HG02981 (cell line): ENCODE measurements around the gene AOC1.

Experiments used
- ATAC-seq: cut with Tn5 transposase; IDR thresholded peaks from one replicate; pipeline ENCODE4 v1.9.1; 2021; ENCODE audit warnings: mild to moderate bottlenecking, moderate library complexity; ENCODE audit not compliant: unreplicated experiment

AOC1 gene

DNA sequence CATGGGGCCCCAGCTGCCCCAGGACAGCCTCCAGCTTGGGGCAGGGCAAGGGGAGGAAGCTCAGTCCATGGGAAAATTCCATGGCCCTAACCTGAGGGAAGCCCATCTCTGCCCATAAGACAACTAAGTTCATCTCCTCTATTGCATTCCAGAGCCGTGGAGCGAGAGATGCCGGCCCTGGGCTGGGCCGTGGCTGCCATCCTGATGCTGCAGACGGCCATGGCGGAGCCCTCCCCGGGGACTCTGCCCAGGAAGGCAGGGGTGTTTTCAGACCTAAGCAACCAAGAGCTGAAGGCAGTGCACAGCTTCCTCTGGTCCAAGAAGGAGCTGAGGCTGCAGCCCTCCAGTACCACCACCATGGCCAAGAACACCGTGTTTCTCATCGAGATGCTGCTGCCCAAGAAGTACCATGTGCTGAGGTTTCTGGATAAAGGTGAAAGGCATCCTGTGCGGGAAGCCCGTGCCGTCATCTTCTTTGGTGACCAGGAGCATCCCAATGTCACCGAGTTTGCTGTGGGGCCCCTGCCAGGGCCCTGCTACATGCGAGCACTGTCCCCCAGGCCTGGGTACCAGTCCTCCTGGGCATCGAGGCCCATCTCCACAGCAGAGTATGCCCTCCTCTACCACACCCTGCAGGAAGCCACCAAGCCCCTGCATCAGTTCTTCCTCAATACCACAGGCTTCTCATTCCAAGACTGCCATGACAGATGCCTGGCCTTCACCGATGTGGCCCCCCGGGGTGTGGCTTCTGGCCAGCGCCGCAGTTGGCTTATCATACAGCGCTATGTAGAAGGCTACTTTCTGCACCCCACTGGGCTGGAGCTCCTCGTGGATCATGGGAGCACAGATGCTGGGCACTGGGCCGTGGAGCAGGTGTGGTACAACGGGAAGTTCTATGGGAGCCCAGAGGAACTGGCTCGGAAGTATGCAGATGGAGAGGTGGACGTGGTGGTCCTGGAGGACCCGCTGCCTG lies 4.3 kb downstream of the AOC1 start:
- no peak for ATAC-seq

- ATAC-seq: no peak
Measured at GRCh38 chr7:150857276-150858055, 5.1 kb downstream of the AOC1 start.

DNA sequence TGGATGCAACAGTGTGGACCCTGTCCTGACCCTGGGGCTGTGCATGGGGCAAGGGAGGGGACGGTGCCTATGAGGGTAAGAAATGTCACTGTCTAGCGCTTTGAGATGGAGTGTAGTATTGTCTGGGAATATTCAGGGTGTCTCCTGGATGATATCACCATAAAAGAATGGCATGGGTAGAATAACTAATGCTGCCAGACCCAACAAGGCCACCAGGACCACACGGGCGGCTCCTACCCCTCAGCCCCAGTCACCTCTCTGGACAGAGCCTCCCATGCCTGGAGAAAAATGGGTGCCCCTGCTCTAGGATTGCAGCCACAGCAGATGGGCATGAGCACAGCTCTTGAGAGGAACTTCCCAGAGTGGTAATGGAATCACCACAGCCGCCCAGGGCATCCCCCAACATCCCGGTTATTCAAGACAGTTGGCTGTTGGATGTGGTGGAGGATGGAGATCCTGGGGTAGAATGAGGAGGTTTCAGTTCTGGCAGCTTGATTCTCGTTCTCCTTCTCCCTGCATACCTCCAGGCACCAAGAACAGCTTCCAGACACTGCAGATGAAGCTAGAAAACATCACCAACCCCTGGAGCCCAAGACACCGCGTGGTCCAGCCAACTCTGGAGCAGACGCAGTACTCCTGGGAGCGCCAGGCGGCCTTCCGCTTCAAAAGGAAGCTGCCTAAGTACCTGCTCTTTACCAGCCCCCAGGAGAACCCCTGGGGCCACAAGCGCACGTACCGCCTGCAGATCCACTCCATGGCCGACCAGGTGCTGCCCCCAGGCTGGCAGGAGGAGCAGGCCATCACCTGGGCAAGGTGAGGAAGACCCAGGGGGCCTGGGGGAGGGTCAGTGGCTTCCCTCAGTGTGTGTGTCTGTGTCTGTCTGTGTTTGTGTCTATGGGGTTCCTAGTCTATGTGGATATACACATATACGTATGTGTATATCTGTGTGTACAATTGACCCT lies 6.2 kb downstream of the AOC1 start:
- no peak for ATAC-seq

- ATAC-seq: no peak
Measured at GRCh38 chr7:150860291-150860977, 8.1 kb downstream of the AOC1 start.

DNA sequence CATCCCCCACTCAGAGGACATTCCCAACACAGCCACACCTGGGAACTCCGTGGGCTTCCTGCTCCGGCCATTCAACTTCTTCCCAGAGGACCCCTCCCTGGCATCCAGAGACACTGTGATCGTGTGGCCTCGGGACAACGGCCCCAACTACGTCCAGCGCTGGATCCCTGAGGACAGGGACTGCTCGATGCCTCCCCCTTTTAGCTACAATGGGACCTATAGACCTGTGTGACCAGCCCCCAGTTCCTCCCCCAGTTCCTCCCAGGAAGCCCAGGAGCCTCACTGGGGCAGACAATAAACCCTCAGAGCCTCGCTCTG lies 8.6 kb downstream of the AOC1 start:
- ATAC-seq: no peak

GRCh38 chr7:150862356-150862755 lies 10.0 kb downstream of the AOC1 start:
- no peak for ATAC-seq

DNA sequence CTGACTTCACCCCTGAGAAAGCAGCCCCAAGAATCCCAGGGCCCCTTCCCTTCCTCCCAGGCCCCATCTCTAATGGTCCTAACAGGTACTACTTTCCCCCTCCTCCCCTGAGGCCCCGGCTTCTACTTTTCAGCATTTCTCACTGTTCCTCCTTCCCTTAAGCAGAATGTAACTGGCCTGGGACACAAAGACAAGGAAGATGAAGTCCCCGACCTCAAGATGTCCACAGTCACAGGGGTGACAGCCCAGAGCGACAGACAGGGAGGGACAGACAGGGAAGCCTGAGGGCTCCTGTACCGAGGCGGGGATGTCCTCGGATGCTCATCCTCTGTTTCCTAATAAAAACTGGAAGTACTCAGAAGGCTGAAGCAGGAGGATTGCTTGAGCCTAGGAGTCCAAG lies 11.6 kb downstream of the AOC1 start:
- ATAC-seq: no peak

GRCh38 chr7:150866932-150867564 lies 14.7 kb downstream of the AOC1 start:
- no peak for ATAC-seq

DNA sequence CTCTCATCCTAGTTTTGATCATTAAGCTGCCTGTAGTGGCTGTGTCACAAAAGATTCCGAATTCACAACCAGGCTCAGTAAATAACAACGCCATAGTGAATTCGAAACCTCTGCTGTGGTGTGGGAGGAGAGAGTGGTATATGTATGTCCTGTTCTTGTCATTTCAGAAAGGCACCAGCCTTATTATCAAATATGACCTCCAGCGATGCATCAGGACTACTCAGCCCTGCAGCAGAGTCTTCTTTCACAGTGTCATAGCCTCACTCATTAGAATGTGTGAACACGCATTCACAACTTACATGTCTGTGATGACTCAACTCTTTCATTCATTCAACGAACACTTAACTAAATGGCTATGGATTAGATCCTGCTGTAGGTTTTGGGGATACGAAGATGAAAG lies 15.3 kb downstream of the AOC1 start:
- no peak for ATAC-seq

GRCh38 chr7:150869467-150869866 lies 17.1 kb downstream of the AOC1 start:
- ATAC-seq: no peak

DNA sequence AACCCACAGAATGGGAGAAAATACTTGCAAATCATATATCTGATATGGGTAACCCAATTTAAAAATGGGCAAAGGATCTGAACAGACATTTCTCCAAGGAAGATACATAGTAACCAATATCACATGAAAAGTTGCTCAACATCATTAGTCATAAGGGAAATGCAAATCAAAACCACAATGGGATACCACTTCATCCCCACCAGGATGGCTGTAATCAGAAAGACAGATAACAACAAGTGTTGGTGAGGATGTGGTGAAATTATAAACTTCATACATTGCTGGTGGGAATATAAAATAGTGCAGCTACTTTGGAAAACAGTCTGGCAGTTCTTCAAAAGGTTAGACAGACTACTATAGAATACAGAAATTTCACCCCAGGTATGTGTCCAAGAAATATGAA lies 19.3 kb downstream of the AOC1 start:
- ATAC-seq: no peak

DNA sequence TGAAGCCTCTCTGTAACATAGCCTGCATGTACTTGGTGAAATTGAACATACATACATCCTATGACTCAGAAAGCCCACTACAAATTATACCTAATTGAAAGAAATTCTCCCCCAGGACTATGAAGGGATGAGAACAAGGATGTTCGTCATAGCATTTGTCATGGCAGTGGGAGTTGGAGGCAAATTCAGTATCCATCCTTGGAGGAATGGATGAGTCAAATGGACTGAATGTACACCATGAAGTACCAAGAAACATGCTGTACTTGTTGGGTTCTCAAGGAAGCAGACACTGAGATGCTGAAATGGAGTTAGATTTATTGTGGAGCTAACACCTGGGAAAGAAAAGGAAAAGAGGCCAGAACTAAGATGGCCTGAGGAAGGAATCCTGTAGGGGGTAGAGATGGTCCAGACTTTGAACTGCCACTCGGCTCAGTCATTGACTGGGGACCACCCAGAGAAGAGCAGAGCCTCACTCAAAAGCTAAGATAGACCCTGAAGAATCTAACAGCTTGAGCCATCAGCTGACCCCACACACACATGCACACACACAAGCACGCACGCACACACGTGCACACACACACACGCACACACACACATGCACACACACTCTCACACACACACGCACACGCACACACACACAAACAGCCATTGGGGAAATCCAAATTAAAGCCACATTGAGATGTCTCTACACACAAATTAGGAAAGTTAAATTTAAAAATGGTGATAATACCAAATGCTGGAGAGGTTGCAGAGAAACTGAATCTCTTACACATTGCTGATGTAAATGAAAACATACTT lies 22.3 kb downstream of the AOC1 start:
- no peak for ATAC-seq

DNA sequence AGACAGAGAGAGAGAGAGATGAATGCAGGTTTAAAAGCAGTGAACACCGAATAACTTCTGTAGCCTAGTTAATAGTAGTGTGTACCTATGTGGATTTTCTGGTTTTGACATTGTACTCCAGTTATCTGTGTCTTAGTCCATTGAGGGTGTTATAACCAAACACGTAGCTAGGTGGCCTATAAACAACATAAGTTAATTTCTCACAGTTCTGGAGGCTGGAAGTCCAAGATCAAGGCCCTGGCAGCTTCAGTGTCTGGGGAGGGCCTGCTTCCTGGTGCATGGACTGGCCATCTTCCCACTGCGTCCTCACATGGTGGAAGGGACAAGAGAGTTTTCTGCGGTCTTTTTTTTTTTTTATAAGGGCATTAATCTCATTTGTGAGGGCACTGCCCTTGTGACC lies 23.5 kb downstream of the AOC1 start:
- ATAC-seq: no peak

- no peak for ATAC-seq
Measured at GRCh38 chr7:150876817-150877526, 24.7 kb downstream of the AOC1 start.

GRCh38 chr7:150877536-150877935 lies 25.2 kb downstream of the AOC1 start:
- no peak for ATAC-seq

GRCh38 chr7:150879345-150879744 lies 27.0 kb downstream of the AOC1 start:
- ATAC-seq: no peak

GRCh38 chr7:150881189-150881588 lies 28.9 kb downstream of the AOC1 start:
- ATAC-seq: no peak

DNA sequence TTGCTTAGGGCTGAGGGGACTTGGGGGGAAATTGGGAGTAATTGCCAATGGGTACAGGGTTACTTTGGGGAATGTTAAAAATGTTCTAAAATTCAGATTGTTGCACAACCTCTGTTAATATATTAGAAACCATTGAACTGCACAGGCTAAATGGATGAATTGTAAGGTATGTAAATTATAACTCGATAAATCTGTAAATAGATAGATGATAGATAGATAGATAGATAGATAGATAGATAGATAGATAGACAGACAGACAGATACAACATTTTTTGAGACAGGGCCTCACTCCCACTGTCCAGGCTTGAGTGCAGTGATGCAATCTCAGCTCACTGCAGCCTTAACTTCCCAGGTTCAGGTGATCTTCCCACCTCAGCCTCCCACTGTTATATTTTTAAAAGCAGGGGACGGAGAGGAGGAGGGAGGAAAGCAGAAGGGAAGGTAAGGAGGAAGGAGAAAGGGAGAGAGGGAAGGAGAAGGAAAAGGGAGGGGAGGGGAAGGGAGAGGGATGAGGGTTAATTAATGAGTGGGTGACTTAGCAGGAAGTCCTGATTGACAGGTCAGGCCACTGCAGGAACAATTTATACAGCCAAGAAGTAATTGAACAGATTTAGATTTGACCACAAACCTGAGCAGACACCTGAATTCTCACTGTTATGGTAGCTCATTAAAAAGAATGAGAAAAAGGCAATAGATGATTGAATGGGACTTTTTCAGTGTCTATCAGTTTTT lies 38.7 kb downstream of the AOC1 start:
- ATAC-seq: no peak
